BLaER1 treated with 17β-estradiol and CSF1 and Interleukin-3, amounts not matched to agents 10 nM and 100 nM (cell line): Measurements from ENCODE around the gene RASGRF2.

Experiments used
- H3K27ac ChIP-seq, 11 experiments: shearing (Covaris generic); formaldehyde crosslinking; 2 replicates each; pipeline ENCODE4 v1.8.1; 2022
- H3K27me3 ChIP-seq, 11 experiments: shearing (Covaris generic); formaldehyde crosslinking; 2 replicates each; pipeline ENCODE4 v1.8.1; 2022
- H3K36me3 ChIP-seq, 11 experiments: shearing (Covaris generic); formaldehyde crosslinking; 2 replicates each; pipeline ENCODE4 v1.8.1; 2022
- H3K4me1 ChIP-seq, 10 experiments: shearing (Covaris generic); formaldehyde crosslinking; 2 replicates each; pipeline ENCODE4 v1.8.1; 2022
- H3K4me2 ChIP-seq, 11 experiments: shearing (Covaris generic); formaldehyde crosslinking; 2 replicates each; pipeline ENCODE4 v1.8.1; 2022
- H3K4me3 ChIP-seq, 10 experiments: shearing (Covaris generic); formaldehyde crosslinking; 2 replicates each; pipeline ENCODE4 v1.8.1; 2022
- H3K9ac ChIP-seq, 11 experiments: shearing (Covaris generic); formaldehyde crosslinking; 2 replicates each; pipeline ENCODE4 v1.8.1; 2022
- H3K9me3 ChIP-seq, 11 experiments: shearing (Covaris generic); formaldehyde crosslinking; replicated peaks in 1 of 11; 2 replicates each; pipeline ENCODE4 v1.8.1; 2022
- H4K20me1 ChIP-seq, 11 experiments: shearing (Covaris generic); formaldehyde crosslinking; 2 replicates each; pipeline ENCODE4 v1.8.1; 2022
- Cebpa-rat ChIP-seq, 11 experiments: shearing (Covaris generic); IDR thresholded peaks; 2 replicates each; pipeline ENCODE4 v1.8.1; 2022

RASGRF2 gene

GRCh38 chr5:81068635-81069034 lies 108.5 kb downstream of the RASGRF2 start:
- no peak for TF ChIP-seq Cebpa-rat (IDR thresholded peaks at IDR 0.05)
- Histone ChIP-seq H3K4me2 (no peak overlapping the region), H3K27me3 (no peaks in the 10 kb centered on the region), H3K36me3 (no peaks in the 10 kb centered on the region), H3K4me1 (no peaks in the 10 kb centered on the region), H3K27ac (no peak overlapping the region), H3K4me3 (no peak overlapping the region), H4K20me1 (no peaks in the 10 kb centered on the region), H3K9ac (no peak overlapping the region), H3K9me3 (0 out of 22 replicates have a peak, but pooled peaks cover 0 to 5% (median 0%) of the 10 kb centered on the region in 11 experiments)

GRCh38 chr5:81069990-81070389 lies 109.8 kb downstream of the RASGRF2 start:
- Histone ChIP-seq H3K4me3 (no peak overlapping the region), H3K27me3 (no peaks in the 10 kb centered on the region), H3K27ac (no peak overlapping the region), H4K20me1 (no peaks in the 10 kb centered on the region), H3K9me3 (no peaks in the 10 kb centered on the region), H3K4me2 (no peak overlapping the region), H3K36me3 (no peaks in the 10 kb centered on the region), H3K4me1 (no peaks in the 10 kb centered on the region), H3K9ac (no peak overlapping the region)
- no peak for TF ChIP-seq Cebpa-rat (IDR thresholded peaks at IDR 0.05)

GRCh38 chr5:81070571-81071255 lies 110.5 kb downstream of the RASGRF2 start:
- no peak for TF ChIP-seq Cebpa-rat (IDR thresholded peaks at IDR 0.05)
- H3K27me3 ChIP-seq = no peaks in the 10 kb centered on the region

GRCh38 chr5:81075041-81075440 lies 114.9 kb downstream of the RASGRF2 start:
- Histone ChIP-seq H3K4me1 (no peaks in the 10 kb centered on the region), H3K27me3 (no peaks in the 10 kb centered on the region), H3K27ac (no peak overlapping the region), H3K36me3 (no peaks in the 10 kb centered on the region), H3K9ac (no peak overlapping the region), H3K4me2 (no peak overlapping the region), H3K4me3 (no peak overlapping the region), H4K20me1 (no peaks in the 10 kb centered on the region), H3K9me3 (peaks cover 9 to 17% (median 11%) of the 10 kb centered on the region in 11 experiments)
- no peak for TF ChIP-seq Cebpa-rat (IDR thresholded peaks at IDR 0.05)

More at GRCh38 chr5:81070571-81071255, 110.5 kb downstream of the RASGRF2 start:
- H3K9ac ChIP-seq = no peak overlapping the region
- no peaks in the 10 kb centered on the region for H3K36me3 ChIP-seq
- H3K4me2 ChIP-seq = no peak overlapping the region
- no peaks in the 10 kb centered on the region for H3K4me1 ChIP-seq
- H4K20me1 ChIP-seq = no peaks in the 10 kb centered on the region
- no peak overlapping the region for H3K4me3 ChIP-seq
- no peaks in the 10 kb centered on the region for H3K9me3 ChIP-seq
- H3K27ac ChIP-seq = no peak overlapping the region

- Histone ChIP-seq H3K4me2 (no peak overlapping the region), H4K20me1 (no peaks in the 10 kb centered on the region), H3K4me1 (no peaks in the 10 kb centered on the region), H3K9ac (no peak overlapping the region), H3K27me3 (no peaks in the 10 kb centered on the region), H3K27ac (no peak overlapping the region), H3K9me3 (peaks cover 9 to 21% (median 12%) of the 10 kb centered on the region in 11 experiments), H3K4me3 (no peak overlapping the region), H3K36me3 (no peaks in the 10 kb centered on the region)
- no peak for TF ChIP-seq Cebpa-rat (IDR thresholded peaks at IDR 0.05)
Measured at GRCh38 chr5:81077105-81077504, 116.9 kb downstream of the RASGRF2 start.

GRCh38 chr5:81078930-81079329 lies 118.8 kb downstream of the RASGRF2 start:
- no peaks in the 10 kb centered on the region for H4K20me1 ChIP-seq
- no peak overlapping the region for H3K4me3 ChIP-seq
- no peaks in the 10 kb centered on the region for H3K27me3 ChIP-seq
- H3K27ac ChIP-seq = no peak overlapping the region
- no peaks in the 10 kb centered on the region for H3K36me3 ChIP-seq
- no peak overlapping the region for H3K9ac ChIP-seq
- peaks cover 9 to 21% (median 12%) of the 10 kb centered on the region in 11 experiments for H3K9me3 ChIP-seq
- no peak overlapping the region for H3K4me2 ChIP-seq
- TF ChIP-seq Cebpa-rat (IDR thresholded peaks at IDR 0.05) = no peak
- H3K4me1 ChIP-seq = no peaks in the 10 kb centered on the region

GRCh38 chr5:81080809-81081460 lies 120.8 kb downstream of the RASGRF2 start:
- no peak for TF ChIP-seq Cebpa-rat (IDR thresholded peaks at IDR 0.05)
- Histone ChIP-seq H3K4me1 (no peaks in the 10 kb centered on the region), H3K9me3 (peaks cover 9 to 21% (median 12%) of the 10 kb centered on the region in 11 experiments)

GRCh38 chr5:81081461-81081835 lies 121.3 kb downstream of the RASGRF2 start:
- H3K36me3 ChIP-seq = no peaks in the 10 kb centered on the region
- H3K4me1 ChIP-seq = no peaks in the 10 kb centered on the region
- no peak for TF ChIP-seq Cebpa-rat (IDR thresholded peaks at IDR 0.05)
- H3K9me3 ChIP-seq = peaks cover 9 to 21% (median 12%) of the 10 kb centered on the region in 11 experiments
- H3K4me3 ChIP-seq = no peak overlapping the region
- no peaks in the 10 kb centered on the region for H3K27me3 ChIP-seq
- no peak overlapping the region for H3K9ac ChIP-seq
- no peak overlapping the region for H3K27ac ChIP-seq
- H4K20me1 ChIP-seq = no peaks in the 10 kb centered on the region
- H3K4me2 ChIP-seq = no peak overlapping the region

More at GRCh38 chr5:81080809-81081460, 120.8 kb downstream of the RASGRF2 start:
- H3K27ac ChIP-seq = no peak overlapping the region
- no peak overlapping the region for H3K9ac ChIP-seq
- H3K4me3 ChIP-seq = no peak overlapping the region
- H4K20me1 ChIP-seq = no peaks in the 10 kb centered on the region
- no peaks in the 10 kb centered on the region for H3K27me3 ChIP-seq
- no peak overlapping the region for H3K4me2 ChIP-seq
- H3K36me3 ChIP-seq = no peaks in the 10 kb centered on the region

GRCh38 chr5:81086881-81087281 lies 126.7 kb downstream of the RASGRF2 start:
- H3K9me3 ChIP-seq = no peaks in the 10 kb centered on the region; a peak in 1 of 22 replicates

GRCh38 chr5:81091199-81091598 lies 131.0 kb downstream of the RASGRF2 start:
- Histone ChIP-seq H3K36me3 (no peaks in the 10 kb centered on the region), H3K4me3 (no peak overlapping the region), H3K4me2 (no peak overlapping the region), H3K4me1 (no peaks in the 10 kb centered on the region), H3K27me3 (no peaks in the 10 kb centered on the region), H3K9ac (no peak overlapping the region), H3K27ac (no peak overlapping the region), H4K20me1 (no peaks in the 10 kb centered on the region), H3K9me3 (no peaks in the 10 kb centered on the region; a peak in 1 of 22 replicates)
- TF ChIP-seq Cebpa-rat (IDR thresholded peaks at IDR 0.05) = no peak

More at GRCh38 chr5:81086881-81087281, 126.7 kb downstream of the RASGRF2 start:
- no peak overlapping the region for H3K9ac ChIP-seq
- no peaks in the 10 kb centered on the region for H4K20me1 ChIP-seq
- no peaks in the 10 kb centered on the region for H3K27me3 ChIP-seq
- no peak for TF ChIP-seq Cebpa-rat (IDR thresholded peaks at IDR 0.05)
- H3K4me1 ChIP-seq = no peaks in the 10 kb centered on the region
- no peak overlapping the region for H3K4me3 ChIP-seq
- H3K4me2 ChIP-seq = no peak overlapping the region
- H3K36me3 ChIP-seq = no peaks in the 10 kb centered on the region
- no peak overlapping the region for H3K27ac ChIP-seq
